GM23248 (cell line): Measurements from ENCODE around the gene HIC1. TPM values are rescaled to one million over a fixed set of nuclear protein-coding genes. Genes with fewer than 3 reads are reported as not detected.

Source experiments
- DNase-seq: peaks from one replicate; pipeline ENCODE4 v3.0.0-alpha.2; 2015
- H2AFZ ChIP-seq: fragments of 200-600 bp; sonication (generic); 2 replicates; pipeline ENCODE4 v1.6.1; 2016; ENCODE audit warnings: antibody characterized with exemption
- H3F3A ChIP-seq: fragments of 200-600 bp; sonication (generic); 2 replicates; pipeline ENCODE4 v1.6.1; 2016; ENCODE audit warnings: mild to moderate bottlenecking, antibody characterized with exemption, mixed run types; ENCODE audit not compliant: insufficient read depth
- H3K27ac ChIP-seq: fragments of 200-600 bp; sonication (generic); 2 replicates; pipeline ENCODE4 v1.5.1; 2016; ENCODE audit warnings: mild to moderate bottlenecking
- H3K27me3 ChIP-seq: fragments of 200-600 bp; sonication (generic); replicated peaks from 2 replicates; pipeline ENCODE4 v1.6.1; 2016; ENCODE audit warnings: mild to moderate bottlenecking; ENCODE audit not compliant: insufficient read depth
- H3K36me3 ChIP-seq: fragments of 200-600 bp; sonication (generic); 2 replicates; pipeline ENCODE4 v1.6.1; 2016; ENCODE audit warnings: low read depth, mild to moderate bottlenecking
- H3K4me1 ChIP-seq: fragments of 200-600 bp; sonication (generic); 2 replicates; pipeline ENCODE4 v1.6.1; 2016; ENCODE audit warnings: mild to moderate bottlenecking; ENCODE audit not compliant: insufficient read depth
- H3K4me2 ChIP-seq: fragments of 200-600 bp; sonication (generic); one replicate; pipeline ENCODE4 v1.6.1; 2016; ENCODE audit warnings: mild to moderate bottlenecking; ENCODE audit not compliant: unreplicated experiment
- H3K4me3 ChIP-seq: fragments of 200-600 bp; sonication (generic); 2 replicates; pipeline ENCODE4 v1.5.1; 2016; ENCODE audit warnings: mild to moderate bottlenecking
- H3K79me2 ChIP-seq: fragments of 200-600 bp; sonication (generic); 2 replicates; pipeline ENCODE4 v1.6.1; 2016; ENCODE audit warnings: mild to moderate bottlenecking; ENCODE audit not compliant: insufficient read depth
- H3K9ac ChIP-seq: fragments of 200-600 bp; sonication (generic); 2 replicates; pipeline ENCODE4 v1.6.1; 2016; ENCODE audit warnings: mild to moderate bottlenecking
- H3K9me2 ChIP-seq: fragments of 200-600 bp; sonication (generic); 2 replicates; pipeline ENCODE4 v1.6.1; 2016; ENCODE audit warnings: mixed run types, mild to moderate bottlenecking, moderate library complexity; ENCODE audit not compliant: insufficient read depth
- H3K9me3 ChIP-seq: fragments of 200-600 bp; sonication (generic); one replicate; pipeline ENCODE4 v1.6.1; 2017; ENCODE audit warnings: low read depth
- H4K20me1 ChIP-seq: fragments of 200-600 bp; sonication (generic); 2 replicates; pipeline ENCODE4 v1.6.0; 2016; ENCODE audit not compliant: insufficient read depth
- EZH2 ChIP-seq: fragments of 200-600 bp; sonication (generic); IDR thresholded peaks from 2 replicates; pipeline ENCODE4 v1.6.1; 2018; ENCODE audit warnings: antibody characterized with exemption, mild to moderate bottlenecking; ENCODE audit not compliant: insufficient read depth, poor library complexity, severe bottlenecking
- EZH2phosphoT487 ChIP-seq: fragments of 200-600 bp; sonication (generic); IDR thresholded peaks from 2 replicates; pipeline ENCODE4 v1.6.1; 2018; ENCODE audit warnings: antibody characterized with exemption, moderate library complexity, mild to moderate bottlenecking, low read depth; ENCODE audit not compliant: insufficient read depth
- WGBS, 2 experiments: methylation state at CpG; one replicate each; pipeline ENCODE4 v1.1.6; 2015 to 2017; ENCODE audit warnings: low lambda C conversion rate in 2 of 2, low coverage in 1 of 2; ENCODE audit errors: missing lambda C conversion rate in 2 of 2; 5-methylcytosine and 5-hydroxymethylcytosine counted together
- in situ Hi-C: fragments of 300-500 bp; cut with MboI; formaldehyde crosslinking; loops from 2 replicates; pipeline ENCODE4 v1.15.0; 2020
- polyA plus RNA-seq: library from polyadenylated mRNA; unstranded; fragments of >200 nt; fragmentation: Nextera tagmentation; extraction: Ambion mirVana; gene quantifications from 2 replicates; pipeline ENCODE4 v1.2.1, GENCODE V29; 2016
- total RNA-seq: library from RNA; depleted of rRNA; stranded (reverse); fragments of >200 nt; shearing (Covaris generic); gene quantifications from 2 replicates; pipeline ENCODE4 v1.2.3, GENCODE V29; 2014

The HIC1 gene
- total and polyA plus RNA-seq, 2 experiments from 2014 or later, result 1.6 to 35.0 TPM

DNA sequence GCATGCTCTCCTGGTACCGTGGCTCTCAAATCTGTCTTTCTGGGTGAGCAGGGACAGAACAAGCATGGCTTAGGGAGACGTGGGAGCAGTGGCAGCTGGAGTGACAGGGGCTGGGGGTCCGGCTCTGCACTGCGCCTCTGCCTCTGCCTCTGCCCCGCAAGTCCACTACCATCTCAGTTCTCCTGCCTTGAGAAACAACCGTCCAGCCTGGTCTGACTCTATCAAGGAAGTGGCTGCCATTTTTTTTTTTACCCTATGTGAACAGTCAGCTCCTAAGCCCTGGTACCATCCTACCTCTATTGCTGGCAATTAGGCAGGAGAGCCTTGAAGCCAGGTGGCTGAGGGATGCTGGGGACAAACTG, 16.1 kb downstream of the HIC1 start:
- no peaks in the 10 kb centered on the region for H4K20me1 ChIP-seq
- H3F3A ChIP-seq, result peaks cover 33% of the 10 kb centered on the region
- no peaks in the 10 kb centered on the region for H3K79me2 ChIP-seq
- TF ChIP-seq EZH2 (no peak), EZH2phosphoT487 (no peak)
- 89 to 97% methylated on average over 6 of the region's 6 CpGs for WGBS, 2 experiments
- no peak for DNase-seq
- H3K27ac ChIP-seq, result no peak overlapping the region
- H3K36me3 ChIP-seq, result no peaks in the 10 kb centered on the region
- in situ Hi-C loops, result no loop called here
- no peak overlapping the region for H2AFZ ChIP-seq
- no peak overlapping the region for H3K4me3 ChIP-seq
- no peak overlapping the region for H3K4me2 ChIP-seq
- H3K4me1 ChIP-seq, result peaks cover 41% of the 10 kb centered on the region
- no peaks in the 10 kb centered on the region for H3K27me3 ChIP-seq
- H3K9me3 ChIP-seq, result no peaks in the 10 kb centered on the region
- H3K9ac ChIP-seq, result no peak overlapping the region
- H3K9me2 ChIP-seq, result no peaks in the 10 kb centered on the region

DNA sequence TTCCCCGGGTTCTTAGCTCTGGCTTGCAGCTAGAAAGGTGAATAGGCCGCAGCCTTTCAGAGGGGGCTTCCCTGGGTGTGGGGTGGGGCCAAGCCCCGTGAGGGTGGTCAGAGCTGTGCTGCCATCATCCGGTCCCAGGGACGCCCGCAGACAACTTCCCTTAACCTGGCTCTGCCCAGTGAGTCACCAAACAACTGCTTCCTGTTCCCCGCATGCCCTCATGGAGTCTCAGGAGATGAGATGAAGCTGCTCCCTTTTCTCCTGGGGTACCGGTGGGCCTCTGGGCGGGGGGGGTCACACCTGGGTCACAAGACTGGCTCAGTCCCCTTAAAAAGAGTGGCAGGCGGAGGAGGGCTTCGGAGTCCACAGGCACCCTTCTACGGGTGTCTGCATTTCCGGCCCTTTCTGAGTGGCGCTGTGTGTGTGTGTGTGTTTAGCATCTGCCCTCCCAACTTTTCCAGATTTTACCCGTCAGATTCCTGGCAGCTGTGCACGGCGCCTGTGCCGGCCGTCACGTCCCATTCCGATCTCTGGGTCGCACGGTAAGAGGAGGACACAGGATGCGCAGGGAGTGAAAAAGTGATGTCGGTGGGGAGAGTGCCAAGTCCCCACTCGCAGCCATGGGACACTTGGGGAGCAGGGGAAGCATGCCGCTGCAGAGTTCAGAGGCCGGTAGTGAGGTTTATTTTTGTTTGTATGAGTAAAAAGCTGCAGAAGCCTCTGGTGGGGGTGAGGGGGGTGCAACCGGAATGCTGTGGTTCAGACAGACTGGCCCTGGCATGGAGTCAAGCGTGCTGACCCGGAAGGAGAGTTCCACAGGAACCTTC, 16.8 kb downstream of the HIC1 start:
- WGBS, 2 experiments, result 86 to 88% methylated on average over 25 to 31 of the region's 31 CpGs
- peak; percentile 21 for DNase-seq

GRCh38 chr17:2074919-2075318, 20.0 kb downstream of the HIC1 start:
- Histone ChIP-seq H3K27me3 (no peaks in the 10 kb centered on the region), H3K4me2 (no peak overlapping the region), H3K27ac (no peak overlapping the region), H3F3A (no peaks in the 10 kb centered on the region; the same call in 1 of the 2 replicates), H3K4me3 (no peak overlapping the region), H3K36me3 (peaks cover 6% of the 10 kb centered on the region; the same call in 1 of the 2 replicates), H4K20me1 (no peaks in the 10 kb centered on the region), H3K9ac (no peak overlapping the region), H2AFZ (no peak overlapping the region), H3K79me2 (0 out of 2 replicates have a peak, but pooled peaks cover 4% of the 10 kb centered on the region), H3K9me3 (no peaks in the 10 kb centered on the region), H3K9me2 (no peaks in the 10 kb centered on the region), H3K4me1 (peaks cover 10% of the 10 kb centered on the region)
- no peak for DNase-seq
- in situ Hi-C loops, result no loop called here
- no peak for TF ChIP-seq EZH2phosphoT487
- TF ChIP-seq EZH2, result no peak
- WGBS, 2 experiments, result 85 to 86% methylated on average over 9 to 10 of the region's 10 CpGs

More for the DNA sequence above, 16.8 kb downstream of the HIC1 start:
- Histone ChIP-seq H3K27me3 (no peaks in the 10 kb centered on the region), H3K9me3 (no peaks in the 10 kb centered on the region), H3F3A (peaks cover 26% of the 10 kb centered on the region), H3K36me3 (no peaks in the 10 kb centered on the region), H4K20me1 (no peaks in the 10 kb centered on the region), H3K79me2 (0 out of 2 replicates have a peak, but pooled peaks cover 4% of the 10 kb centered on the region), H2AFZ (no peak overlapping the region), H3K9ac (no peak overlapping the region), H3K4me2 (no peak overlapping the region), H3K4me3 (no peak overlapping the region), H3K9me2 (no peaks in the 10 kb centered on the region), H3K27ac (no peak overlapping the region), H3K4me1 (peaks cover 37% of the 10 kb centered on the region)
- TF ChIP-seq EZH2 (no peak), EZH2phosphoT487 (no peak)
- in situ Hi-C loops, result no loop called here

DNA sequence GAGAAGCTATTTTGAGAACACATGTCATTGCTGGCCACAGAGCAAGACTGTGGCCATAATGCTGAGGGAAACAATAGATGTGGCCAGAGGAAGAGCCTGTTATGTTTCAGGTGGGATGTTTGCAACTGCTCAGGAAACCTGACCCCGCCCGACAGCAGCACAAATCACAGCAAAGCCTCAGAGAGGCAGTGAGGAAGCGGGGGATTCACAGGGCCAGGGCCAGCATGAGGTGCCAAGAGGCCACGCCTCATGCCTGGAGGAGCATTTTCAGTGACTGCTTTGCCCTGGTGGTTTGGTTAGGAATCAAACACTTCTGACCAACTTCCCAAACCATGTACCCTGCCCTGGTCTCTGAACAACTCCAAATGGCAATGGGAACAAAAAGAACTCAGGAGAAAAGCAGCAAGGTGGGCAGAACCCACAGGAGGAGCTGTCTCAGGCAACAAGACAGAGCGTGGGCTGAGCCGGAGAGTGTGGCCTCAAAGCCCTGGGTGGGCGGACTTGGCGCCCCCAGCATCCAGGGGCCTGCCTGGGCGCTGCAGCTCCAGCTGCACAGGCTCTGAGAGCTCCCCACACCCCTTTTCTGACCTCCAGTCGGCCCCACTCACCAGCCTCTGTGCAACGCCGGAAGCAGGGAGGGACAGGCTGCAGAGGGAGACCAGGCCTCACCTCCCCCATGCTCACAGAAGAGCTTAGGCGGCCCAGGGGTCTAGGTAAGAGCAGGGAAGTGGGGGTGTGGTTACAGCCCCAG, 20.6 kb downstream of the HIC1 start:
- TF ChIP-seq EZH2phosphoT487, result no peak
- no peak for TF ChIP-seq EZH2
- no peak overlapping the region for H3K4me3 ChIP-seq
- in situ Hi-C loops, result no loop called here
- no peaks in the 10 kb centered on the region for H4K20me1 ChIP-seq
- H3K9me3 ChIP-seq, result no peaks in the 10 kb centered on the region
- no peaks in the 10 kb centered on the region for H3K9me2 ChIP-seq
- peak overlapping the region; percentile 45 for H3K27ac ChIP-seq
- H3K9ac ChIP-seq, result peak overlapping the region; percentile 37
- peaks cover 10% of the 10 kb centered on the region for H3K4me1 ChIP-seq
- DNase-seq, result peak; percentile 63
- 0 out of 2 replicates have a peak, but pooled peaks cover 4% of the 10 kb centered on the region for H3K79me2 ChIP-seq
- H3K36me3 ChIP-seq, result peaks cover 6% of the 10 kb centered on the region; the same call in 1 of the 2 replicates
- H3K27me3 ChIP-seq, result no peaks in the 10 kb centered on the region
- no peak overlapping the region for H2AFZ ChIP-seq
- H3K4me2 ChIP-seq, result peak overlapping the region; percentile 3
- H3F3A ChIP-seq, result no peaks in the 10 kb centered on the region
- 55 to 56% methylated on average over 13 of the region's 13 CpGs for WGBS, 2 experiments
